Measurements from ENCODE around the gene KIF13A. TPM values are rescaled to one million over a fixed set of nuclear protein-coding genes. Genes with fewer than 3 reads are reported as not detected.

The KIF13A gene
- total and polyA plus RNA-seq, 2 experiments from 2014 or later = 8.4 to 28.2 TPM

DNA sequence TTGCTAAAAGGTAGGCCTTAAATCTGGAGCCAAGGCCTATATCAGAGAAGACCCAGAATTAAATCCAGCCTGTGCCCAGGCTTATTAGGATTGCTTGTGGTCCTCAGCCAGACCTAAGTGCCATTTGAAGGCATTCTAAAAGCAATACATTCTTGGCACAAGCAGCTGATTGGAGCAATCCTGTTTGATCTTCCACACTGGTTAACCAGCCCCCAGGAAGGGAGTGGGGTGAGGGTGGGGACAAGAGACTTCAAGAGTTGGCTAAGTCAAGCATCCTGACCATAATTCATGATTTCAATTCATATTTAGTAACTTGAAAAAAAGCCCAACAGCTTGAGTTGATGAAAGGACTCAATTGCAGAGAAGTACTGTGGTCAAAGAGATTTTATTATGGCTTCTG is 128.9 kb downstream of the KIF13A start:
- Histone ChIP-seq H3K27ac (ENCODE audit: low read depth) (no peak overlapping the region), H3K4me3 (no peak overlapping the region), H4K20me1 (replicated peaks; ENCODE audit: insufficient read depth) (no peaks in the 10 kb centered on the region), H2AFZ (no peak overlapping the region), H3K4me2 (no peak overlapping the region), H3K4me1 (ENCODE audit: insufficient read depth) (no peaks in the 10 kb centered on the region), H3K9me2 (ENCODE audit: insufficient read depth) (no peaks in the 10 kb centered on the region), H3F3A (replicated peaks; ENCODE audit: low read depth) (no peaks in the 10 kb centered on the region), H3K27me3 (ENCODE audit: insufficient read depth) (no peaks in the 10 kb centered on the region), H3K79me2 (replicated peaks; ENCODE audit: insufficient read depth) (no peaks in the 10 kb centered on the region), H3K36me3 (ENCODE audit: insufficient read depth) (no peaks in the 10 kb centered on the region)
- H3K4me1 Mint-ChIP-seq = peaks cover 6% of the 10 kb centered on the region
- H3K4me3 Mint-ChIP-seq = no peak overlapping the region
- H3K27ac Mint-ChIP-seq = no peak overlapping the region
- H3K36me3 Mint-ChIP-seq (ENCODE audit: low read depth) = no peaks in the 10 kb centered on the region
- TF ChIP-seq, protein P1, sequence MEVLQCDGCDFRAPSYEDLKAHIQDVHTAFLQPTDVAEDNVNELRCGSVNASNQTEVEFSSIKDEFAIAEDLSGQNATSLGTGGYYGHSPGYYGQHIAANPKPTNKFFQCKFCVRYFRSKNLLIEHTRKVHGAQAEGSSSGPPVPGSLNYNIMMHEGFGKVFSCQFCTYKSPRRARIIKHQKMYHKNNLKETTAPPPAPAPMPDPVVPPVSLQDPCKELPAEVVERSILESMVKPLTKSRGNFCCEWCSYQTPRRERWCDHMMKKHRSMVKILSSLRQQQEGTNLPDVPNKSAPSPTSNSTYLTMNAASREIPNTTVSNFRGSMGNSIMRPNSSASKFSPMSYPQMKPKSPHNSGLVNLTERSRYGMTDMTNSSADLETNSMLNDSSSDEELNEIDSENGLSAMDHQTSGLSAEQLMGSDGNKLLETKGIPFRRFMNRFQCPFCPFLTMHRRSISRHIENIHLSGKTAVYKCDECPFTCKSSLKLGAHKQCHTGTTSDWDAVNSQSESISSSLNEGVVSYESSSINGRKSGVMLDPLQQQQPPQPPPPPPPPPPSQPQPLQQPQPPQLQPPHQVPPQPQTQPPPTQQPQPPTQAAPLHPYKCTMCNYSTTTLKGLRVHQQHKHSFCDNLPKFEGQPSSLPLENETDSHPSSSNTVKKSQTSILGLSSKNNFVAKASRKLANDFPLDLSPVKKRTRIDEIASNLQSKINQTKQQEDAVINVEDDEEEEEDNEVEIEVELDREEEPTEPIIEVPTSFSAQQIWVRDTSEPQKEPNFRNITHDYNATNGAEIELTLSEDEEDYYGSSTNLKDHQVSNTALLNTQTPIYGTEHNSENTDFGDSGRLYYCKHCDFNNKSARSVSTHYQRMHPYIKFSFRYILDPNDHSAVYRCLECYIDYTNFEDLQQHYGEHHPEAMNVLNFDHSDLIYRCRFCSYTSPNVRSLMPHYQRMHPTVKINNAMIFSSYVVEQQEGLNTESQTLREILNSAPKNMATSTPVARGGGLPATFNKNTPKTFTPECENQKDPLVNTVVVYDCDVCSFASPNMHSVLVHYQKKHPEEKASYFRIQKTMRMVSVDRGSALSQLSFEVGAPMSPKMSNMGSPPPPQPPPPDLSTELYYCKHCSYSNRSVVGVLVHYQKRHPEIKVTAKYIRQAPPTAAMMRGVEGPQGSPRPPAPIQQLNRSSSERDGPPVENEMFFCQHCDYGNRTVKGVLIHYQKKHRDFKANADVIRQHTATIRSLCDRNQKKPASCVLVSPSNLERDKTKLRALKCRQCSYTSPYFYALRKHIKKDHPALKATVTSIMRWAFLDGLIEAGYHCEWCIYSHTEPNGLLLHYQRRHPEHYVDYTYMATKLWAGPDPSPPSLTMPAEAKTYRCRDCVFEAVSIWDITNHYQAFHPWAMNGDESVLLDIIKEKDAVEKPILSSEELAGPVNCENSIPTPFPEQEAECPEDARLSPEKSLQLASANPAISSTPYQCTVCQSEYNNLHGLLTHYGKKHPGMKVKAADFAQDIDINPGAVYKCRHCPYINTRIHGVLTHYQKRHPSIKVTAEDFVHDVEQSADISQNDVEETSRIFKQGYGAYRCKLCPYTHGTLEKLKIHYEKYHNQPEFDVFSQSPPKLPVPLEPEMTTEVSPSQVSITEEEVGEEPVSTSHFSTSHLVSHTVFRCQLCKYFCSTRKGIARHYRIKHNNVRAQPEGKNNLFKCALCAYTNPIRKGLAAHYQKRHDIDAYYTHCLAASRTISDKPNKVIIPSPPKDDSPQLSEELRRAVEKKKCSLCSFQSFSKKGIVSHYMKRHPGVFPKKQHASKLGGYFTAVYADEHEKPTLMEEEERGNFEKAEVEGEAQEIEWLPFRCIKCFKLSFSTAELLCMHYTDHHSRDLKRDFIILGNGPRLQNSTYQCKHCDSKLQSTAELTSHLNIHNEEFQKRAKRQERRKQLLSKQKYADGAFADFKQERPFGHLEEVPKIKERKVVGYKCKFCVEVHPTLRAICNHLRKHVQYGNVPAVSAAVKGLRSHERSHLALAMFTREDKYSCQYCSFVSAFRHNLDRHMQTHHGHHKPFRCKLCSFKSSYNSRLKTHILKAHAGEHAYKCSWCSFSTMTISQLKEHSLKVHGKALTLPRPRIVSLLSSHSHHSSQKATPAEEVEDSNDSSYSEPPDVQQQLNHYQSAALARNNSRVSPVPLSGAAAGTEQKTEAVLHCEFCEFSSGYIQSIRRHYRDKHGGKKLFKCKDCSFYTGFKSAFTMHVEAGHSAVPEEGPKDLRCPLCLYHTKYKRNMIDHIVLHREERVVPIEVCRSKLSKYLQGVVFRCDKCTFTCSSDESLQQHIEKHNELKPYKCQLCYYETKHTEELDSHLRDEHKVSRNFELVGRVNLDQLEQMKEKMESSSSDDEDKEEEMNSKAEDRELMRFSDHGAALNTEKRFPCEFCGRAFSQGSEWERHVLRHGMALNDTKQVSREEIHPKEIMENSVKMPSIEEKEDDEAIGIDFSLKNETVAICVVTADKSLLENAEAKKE (CRISPR knock-in tag; IDR thresholded peaks at IDR 0.05) = no peak
- TF ChIP-seq ZNF331 (CRISPR knock-in tag; IDR thresholded peaks at IDR 0.05; ENCODE audit: low read depth) (no peak), EZH2 (IDR thresholded peaks at IDR 0.05; ENCODE audit: low read depth, unreplicated experiment) (no peak), ZNF114 (CRISPR knock-in tag; IDR thresholded peaks at IDR 0.05) (no peak), STAT1 (IDR thresholded peaks at IDR 0.05; ENCODE audit: unreplicated experiment) (no peak), EZH2phosphoT487 (IDR thresholded peaks at IDR 0.05; ENCODE audit: unreplicated experiment) (no peak), JUNB (IDR thresholded peaks at IDR 0.05; ENCODE audit: unreplicated experiment) (no peak), POLR2AphosphoS5 (IDR thresholded peaks at IDR 0.05; ENCODE audit: low read depth) (no peak), CREB1 (CRISPR knock-in tag; IDR thresholded peaks at IDR 0.05; ENCODE audit: low read depth) (no peak), NANOG (IDR thresholded peaks at IDR 0.05; ENCODE audit: borderline replicate concordance) (no peak)
- TF ChIP-seq, protein P2, sequence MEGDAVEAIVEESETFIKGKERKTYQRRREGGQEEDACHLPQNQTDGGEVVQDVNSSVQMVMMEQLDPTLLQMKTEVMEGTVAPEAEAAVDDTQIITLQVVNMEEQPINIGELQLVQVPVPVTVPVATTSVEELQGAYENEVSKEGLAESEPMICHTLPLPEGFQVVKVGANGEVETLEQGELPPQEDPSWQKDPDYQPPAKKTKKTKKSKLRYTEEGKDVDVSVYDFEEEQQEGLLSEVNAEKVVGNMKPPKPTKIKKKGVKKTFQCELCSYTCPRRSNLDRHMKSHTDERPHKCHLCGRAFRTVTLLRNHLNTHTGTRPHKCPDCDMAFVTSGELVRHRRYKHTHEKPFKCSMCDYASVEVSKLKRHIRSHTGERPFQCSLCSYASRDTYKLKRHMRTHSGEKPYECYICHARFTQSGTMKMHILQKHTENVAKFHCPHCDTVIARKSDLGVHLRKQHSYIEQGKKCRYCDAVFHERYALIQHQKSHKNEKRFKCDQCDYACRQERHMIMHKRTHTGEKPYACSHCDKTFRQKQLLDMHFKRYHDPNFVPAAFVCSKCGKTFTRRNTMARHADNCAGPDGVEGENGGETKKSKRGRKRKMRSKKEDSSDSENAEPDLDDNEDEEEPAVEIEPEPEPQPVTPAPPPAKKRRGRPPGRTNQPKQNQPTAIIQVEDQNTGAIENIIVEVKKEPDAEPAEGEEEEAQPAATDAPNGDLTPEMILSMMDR (conservative IDR thresholded peaks at IDR 0.05; ENCODE audit: low read depth in 2 of 2) = no peak
- TF ChIP-seq, protein P3, sequence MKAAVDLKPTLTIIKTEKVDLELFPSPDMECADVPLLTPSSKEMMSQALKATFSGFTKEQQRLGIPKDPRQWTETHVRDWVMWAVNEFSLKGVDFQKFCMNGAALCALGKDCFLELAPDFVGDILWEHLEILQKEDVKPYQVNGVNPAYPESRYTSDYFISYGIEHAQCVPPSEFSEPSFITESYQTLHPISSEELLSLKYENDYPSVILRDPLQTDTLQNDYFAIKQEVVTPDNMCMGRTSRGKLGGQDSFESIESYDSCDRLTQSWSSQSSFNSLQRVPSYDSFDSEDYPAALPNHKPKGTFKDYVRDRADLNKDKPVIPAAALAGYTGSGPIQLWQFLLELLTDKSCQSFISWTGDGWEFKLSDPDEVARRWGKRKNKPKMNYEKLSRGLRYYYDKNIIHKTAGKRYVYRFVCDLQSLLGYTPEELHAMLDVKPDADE (IDR thresholded peaks at IDR 0.05) = no peak
- TF ChIP-seq, protein P4, sequence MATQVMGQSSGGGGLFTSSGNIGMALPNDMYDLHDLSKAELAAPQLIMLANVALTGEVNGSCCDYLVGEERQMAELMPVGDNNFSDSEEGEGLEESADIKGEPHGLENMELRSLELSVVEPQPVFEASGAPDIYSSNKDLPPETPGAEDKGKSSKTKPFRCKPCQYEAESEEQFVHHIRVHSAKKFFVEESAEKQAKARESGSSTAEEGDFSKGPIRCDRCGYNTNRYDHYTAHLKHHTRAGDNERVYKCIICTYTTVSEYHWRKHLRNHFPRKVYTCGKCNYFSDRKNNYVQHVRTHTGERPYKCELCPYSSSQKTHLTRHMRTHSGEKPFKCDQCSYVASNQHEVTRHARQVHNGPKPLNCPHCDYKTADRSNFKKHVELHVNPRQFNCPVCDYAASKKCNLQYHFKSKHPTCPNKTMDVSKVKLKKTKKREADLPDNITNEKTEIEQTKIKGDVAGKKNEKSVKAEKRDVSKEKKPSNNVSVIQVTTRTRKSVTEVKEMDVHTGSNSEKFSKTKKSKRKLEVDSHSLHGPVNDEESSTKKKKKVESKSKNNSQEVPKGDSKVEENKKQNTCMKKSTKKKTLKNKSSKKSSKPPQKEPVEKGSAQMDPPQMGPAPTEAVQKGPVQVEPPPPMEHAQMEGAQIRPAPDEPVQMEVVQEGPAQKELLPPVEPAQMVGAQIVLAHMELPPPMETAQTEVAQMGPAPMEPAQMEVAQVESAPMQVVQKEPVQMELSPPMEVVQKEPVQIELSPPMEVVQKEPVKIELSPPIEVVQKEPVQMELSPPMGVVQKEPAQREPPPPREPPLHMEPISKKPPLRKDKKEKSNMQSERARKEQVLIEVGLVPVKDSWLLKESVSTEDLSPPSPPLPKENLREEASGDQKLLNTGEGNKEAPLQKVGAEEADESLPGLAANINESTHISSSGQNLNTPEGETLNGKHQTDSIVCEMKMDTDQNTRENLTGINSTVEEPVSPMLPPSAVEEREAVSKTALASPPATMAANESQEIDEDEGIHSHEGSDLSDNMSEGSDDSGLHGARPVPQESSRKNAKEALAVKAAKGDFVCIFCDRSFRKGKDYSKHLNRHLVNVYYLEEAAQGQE (IDR thresholded peaks at IDR 0.05; ENCODE audit: unreplicated experiment) = no peak
- DNase-seq (ENCODE audit: low spot score) (no peak), ATAC-seq (no peak)
- no peaks in the 10 kb centered on the region for H3K9me3 Mint-ChIP-seq
- H3K27me3 Mint-ChIP-seq (ENCODE audit: insufficient read depth, low read depth, poor library complexity) = no peaks in the 10 kb centered on the region

Data from GM23338 (cell line).